HG03025 (cell line): ENCODE data around the gene ERICH2.
"Not testable (repeated sequence)": the region's sequence is repeated elsewhere in the genome, so short reads cannot be mapped to it uniquely, and the experiment has no call there.

Experiments used
- ATAC-seq: cut with Tn5 transposase; IDR thresholded peaks from one replicate; pipeline ENCODE4 v1.9.1; 2021; ENCODE audit warnings: mild to moderate bottlenecking, moderate library complexity; ENCODE audit not compliant: unreplicated experiment, low FRiP score

The ERICH2 gene, protein sequence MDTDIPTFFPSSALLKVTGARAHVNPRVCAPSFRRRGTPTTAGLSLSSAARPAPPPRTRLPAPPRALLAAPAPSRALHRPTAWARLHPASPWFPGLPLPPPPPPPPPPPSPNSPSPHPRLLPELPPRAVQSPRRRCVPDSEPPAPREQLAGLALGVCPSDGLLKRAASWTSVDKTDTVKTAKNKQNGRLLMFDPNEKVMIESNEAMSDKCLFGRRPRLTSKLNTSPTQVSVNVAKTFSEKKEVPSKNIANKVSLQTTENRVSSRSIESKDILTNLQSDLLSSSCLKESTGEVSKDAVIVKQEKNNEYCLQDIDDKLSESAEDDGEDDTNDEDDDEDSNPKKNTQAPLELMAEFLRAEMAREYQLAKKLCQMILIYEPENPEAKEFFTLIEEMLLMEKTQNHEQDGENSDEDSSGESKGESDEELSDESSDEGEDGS

DNA sequence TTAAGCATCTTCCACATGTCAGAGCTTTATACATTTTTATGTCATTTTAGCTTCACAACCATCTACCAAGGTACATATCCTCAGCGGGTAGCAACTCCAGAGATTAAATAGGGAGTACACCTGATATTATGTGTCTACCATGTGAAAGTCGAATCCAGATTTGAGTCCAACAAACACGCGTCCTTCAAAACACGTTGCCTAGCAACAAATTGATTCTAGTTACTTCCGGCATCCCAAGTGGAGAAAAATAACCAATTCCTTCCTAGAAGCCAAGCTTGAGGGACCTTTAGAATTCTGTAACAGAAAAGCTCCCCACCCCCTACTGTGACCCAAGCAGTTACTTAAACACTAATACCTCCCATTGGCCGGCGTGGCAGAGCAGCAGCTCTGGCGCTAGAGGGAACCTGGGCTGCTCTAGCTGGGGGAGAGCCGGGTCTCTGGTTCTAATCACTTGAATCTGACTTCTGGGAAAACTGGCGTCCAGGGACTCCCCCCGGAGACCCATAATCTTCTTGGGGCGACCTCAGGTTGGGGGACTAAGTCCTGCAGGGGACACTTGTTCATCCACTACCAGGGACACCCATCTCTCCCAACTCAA lies at the start of gene ERICH2:
ERICH2 (plus strand) TSS at position 371 of the 598 bp plus-strand sequence. CDS start 304 bp downstream, outside the sequence.
- ATAC-seq: peak; percentile 43

DNA sequence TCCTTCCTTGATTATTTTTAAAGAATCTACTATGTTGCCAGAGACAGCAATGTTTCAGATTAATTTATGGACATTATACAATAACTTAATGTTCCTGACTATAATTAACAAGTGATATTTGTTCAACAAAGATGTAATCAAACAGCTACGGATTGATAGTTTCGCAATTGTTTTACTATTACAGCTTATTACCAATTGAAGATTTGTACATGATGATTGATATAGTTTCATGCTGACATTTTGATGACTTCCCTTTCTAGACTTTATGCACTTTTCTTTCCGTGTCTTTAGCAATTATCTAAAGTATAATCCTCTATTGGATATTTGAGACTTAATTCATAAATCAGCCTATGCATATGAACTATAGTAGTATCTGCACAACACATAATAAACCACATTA lies 48.5 kb upstream of the ERICH2 start:
- ATAC-seq: no peak

GRCh38 chr2:170722301-170722700 lies 47.9 kb upstream of the ERICH2 start:
- no peak for ATAC-seq

DNA sequence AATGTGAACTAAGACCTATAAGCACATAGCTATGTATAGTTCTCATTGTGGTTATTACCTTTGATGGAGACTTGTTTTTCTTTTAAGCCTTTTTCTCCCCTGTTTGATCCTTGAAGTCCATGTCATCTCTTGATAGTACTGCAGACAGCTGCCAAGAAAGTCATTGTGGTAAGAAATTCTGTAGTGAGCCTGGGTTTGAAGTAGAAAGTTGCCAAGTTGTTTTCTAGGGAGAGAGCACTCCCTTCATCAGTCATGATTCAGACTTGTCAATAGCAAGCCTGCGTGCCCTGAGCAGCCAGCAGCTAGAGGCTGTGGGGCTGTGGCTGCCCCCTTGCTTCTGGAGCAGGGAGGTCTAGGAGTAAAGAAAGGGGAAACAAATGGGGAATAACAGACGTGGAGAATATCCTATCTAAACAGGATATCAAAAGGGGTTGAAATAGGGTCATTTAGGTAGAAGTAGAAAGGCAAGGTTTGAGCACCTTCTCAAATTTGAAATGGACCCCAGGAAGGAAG lies 46.7 kb upstream of the ERICH2 start:
- ATAC-seq: no peak

- no peak for ATAC-seq
Measured at GRCh38 chr2:170733798-170734600, 36.2 kb upstream of the ERICH2 start.

DNA sequence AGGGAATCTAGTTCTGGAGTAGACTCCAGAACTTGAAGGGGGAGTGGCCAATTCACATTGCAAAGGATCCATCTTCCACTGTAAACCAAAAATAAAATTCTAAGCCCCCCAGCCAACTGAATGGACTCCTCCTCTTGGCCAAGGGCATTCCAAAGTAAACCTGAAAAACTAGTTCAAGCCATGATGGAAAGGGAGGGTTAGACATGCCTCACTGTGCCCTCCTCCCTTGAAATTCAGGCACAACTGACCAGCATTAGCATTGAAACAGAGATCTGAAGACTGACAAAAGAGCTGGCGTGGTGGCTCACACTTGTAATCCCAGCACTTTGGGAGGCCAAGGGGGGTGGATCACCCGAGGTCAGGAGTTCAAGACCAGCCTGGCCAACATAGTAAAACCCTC lies 35.6 kb upstream of the ERICH2 start:
- ATAC-seq: not testable (repeated sequence)

DNA sequence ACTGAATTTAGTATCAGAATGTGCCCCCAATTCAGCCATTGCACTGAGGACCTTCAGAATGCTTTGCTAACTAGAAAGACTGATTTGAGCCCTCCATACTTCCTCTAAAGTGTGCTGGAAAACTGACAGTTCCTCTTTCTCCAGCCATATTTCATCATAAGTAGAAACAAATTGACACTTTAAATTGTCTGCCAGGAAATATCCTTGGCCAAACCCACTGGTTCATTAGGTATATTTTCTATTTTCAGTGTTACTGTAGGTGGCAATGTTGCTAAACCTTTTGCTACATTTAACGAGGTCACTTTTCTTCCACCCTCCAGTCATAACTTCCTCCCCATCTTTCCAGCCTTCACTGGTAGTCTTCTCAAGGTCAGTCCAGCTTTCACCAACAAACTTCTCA lies 33.5 kb upstream of the ERICH2 start:
- ATAC-seq: no peak

DNA sequence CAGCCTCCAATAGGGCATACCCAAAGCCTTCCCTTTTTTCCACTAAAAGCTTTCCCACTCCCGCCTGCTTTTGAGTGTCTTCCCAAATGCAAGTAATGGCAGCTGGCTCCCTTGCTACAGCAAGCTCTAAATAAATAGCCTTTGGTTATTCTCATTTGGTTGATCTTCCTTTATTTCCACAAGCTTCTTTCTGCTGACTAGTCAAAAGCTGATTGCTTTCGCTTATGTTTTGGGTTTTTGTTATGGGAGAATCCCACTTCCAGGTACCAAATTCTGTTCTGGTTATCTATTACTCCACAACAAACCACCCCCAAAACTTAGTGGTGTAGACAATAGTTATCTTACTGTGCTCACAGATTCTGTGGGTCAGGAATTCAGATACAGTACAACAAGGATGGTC lies 32.8 kb upstream of the ERICH2 start:
- ATAC-seq: no peak

DNA sequence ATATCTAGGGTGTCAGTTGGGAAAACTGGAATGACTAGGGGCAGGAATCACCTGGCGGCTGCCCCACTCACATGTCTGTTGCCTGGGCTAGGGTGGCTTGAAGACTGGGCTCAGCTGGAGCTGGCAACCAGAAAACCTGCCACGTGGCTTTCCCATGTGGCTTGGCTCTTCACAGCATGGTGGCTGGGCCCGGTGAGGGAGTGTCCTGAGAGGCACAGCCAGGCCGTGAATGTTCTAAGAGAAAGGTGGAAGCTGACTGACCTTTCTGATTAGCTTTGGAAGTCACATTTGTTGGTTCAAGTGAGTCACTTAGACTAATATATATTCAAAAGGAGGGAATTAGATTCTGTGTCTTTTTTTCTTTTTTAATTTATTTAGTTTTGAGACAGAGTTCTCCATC lies 32.4 kb upstream of the ERICH2 start:
- no peak for ATAC-seq

DNA sequence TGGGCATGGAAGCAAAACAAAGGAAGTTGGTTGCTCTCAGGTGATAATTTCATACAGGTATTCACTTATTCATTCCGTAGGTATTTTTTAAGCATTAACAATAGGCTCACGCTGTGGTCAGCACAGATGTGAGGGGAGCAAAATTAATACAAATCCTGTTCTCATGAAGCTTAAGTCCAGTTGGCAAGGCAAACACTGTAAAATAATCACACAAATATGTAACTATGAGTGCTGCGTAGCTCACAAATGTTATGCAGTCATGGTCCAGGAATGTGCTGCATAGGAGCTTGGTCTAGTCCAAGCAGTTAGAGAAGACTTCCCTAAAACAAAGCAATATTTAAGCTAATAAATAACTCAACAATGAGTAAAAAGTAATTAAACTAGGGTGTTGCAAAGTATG lies 31.1 kb upstream of the ERICH2 start:
- ATAC-seq: no peak

GRCh38 chr2:170739507-170740046 lies 30.6 kb upstream of the ERICH2 start:
- ATAC-seq: no peak

DNA sequence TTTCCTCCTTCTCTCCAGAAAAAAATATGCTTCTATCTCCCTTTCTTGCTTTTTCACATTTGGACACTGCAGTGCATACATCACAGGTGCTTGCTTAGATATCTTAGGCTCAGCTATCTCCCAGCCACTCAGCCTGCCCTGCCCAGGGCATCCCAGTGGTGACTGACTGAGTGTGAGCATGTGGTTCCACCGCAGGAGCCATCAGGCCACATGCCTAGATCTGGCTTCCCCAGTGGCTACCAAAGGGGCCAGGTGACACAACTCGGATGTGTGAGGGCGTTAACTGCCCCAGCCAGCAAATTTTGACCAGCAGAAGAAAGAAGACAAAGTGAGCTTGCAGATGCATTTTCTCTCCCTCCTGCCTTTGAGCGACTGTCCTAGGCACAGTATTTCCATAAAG lies 29.5 kb upstream of the ERICH2 start:
- no peak for ATAC-seq

- no peak for ATAC-seq
Measured at GRCh38 chr2:170742000-170742399, 28.2 kb upstream of the ERICH2 start.

GRCh38 chr2:170742896-170743529 lies 27.2 kb upstream of the ERICH2 start:
- ATAC-seq: no peak

DNA sequence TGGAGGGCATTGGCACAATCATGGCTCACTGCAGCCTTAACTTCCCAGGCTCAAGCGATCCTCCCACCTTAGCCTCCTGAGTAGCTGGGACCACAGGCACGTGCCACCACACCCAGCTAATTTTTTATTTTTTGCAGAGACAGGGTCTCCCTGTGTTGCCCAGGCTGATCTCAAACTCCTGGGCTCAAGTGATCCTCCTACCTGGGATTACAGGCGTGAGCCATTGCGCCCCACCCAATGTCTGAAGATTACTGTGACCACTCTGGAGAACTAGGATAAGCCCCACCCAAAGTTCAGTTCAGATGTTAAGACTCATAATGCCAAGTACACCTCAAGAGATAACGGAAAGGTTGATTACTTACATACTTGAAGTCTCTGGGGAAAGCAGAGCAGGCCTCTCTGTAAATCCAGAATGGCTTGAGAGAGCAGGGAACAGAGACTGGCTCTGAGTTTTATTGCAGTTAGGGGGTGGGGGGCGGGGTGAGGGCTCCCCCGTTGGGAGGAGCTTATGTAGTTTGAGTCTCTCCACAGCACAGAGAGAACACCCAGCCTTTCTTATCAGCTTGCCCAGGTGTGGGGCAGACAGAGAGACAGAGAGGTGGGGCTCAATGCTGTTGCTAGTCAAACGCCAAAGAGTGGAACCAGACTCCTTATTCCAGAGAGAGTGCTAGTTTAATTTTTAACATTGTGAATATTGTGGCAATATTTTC lies 26.5 kb upstream of the ERICH2 start:
- ATAC-seq: no peak

GRCh38 chr2:170744248-170745002 lies 25.8 kb upstream of the ERICH2 start:
- ATAC-seq: no peak

GRCh38 chr2:170745305-170745704 lies 24.9 kb upstream of the ERICH2 start:
- ATAC-seq: no peak

- no peak for ATAC-seq
Measured at GRCh38 chr2:170747921-170748320, 22.3 kb upstream of the ERICH2 start.

DNA sequence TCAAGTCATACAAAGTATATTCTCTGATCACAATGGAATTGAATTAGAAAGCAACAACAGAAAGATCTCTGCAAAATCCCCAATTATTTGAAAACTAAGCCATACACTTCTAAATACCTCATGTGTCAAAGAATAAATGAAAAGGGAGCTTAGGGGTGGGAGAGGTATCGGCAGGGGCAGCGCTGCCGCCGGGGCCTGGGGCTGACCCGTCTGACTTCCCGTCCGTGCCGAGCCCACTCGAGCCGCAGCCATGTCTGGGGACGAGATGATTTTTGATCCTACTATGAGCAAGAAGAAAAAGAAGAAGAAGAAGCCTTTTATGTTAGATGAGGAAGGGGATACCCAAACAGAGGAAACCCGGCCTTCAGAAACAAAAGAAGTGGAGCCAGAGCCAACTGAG lies 18.6 kb upstream of the ERICH2 start:
- ATAC-seq: not testable (repeated sequence)
